ENCODE measurements around the gene HS6ST3. TPM values are rescaled to one million over a fixed set of nuclear protein-coding genes. Genes with fewer than 3 reads are reported as not detected.

HS6ST3 gene
- total RNA-seq, 1 donor from 2014 or later, result 1.3 TPM

DNA sequence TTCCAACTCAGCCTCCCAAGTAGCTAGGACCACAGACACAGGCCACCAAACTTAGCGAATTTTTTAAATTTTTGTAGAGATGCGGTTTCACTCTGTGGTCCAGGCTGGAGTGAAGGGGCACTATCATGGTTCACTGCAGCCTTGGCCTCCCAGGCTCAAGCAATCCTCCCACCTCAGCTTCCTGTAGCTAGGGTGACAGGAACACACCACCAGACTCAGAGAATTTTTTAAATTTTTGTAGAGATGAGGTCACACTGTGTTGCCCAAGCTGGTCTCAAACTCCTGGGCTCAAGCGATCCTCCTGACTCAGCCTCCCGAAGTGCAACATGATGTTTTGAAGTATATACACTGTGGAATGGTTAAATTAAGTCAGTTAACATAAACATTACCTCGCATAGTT, 640.8 kb downstream of the HS6ST3 start:
- H3K4me1 Mint-ChIP-seq (ENCODE audit: low read depth, unreplicated experiment), result no peaks in the 10 kb centered on the region
- H3K27me3 Mint-ChIP-seq (ENCODE audit: unreplicated experiment), result no peaks in the 10 kb centered on the region
- no peak overlapping the region for H3K4me3 Mint-ChIP-seq (ENCODE audit: unreplicated experiment)
- TF ChIP-seq, protein P1, sequence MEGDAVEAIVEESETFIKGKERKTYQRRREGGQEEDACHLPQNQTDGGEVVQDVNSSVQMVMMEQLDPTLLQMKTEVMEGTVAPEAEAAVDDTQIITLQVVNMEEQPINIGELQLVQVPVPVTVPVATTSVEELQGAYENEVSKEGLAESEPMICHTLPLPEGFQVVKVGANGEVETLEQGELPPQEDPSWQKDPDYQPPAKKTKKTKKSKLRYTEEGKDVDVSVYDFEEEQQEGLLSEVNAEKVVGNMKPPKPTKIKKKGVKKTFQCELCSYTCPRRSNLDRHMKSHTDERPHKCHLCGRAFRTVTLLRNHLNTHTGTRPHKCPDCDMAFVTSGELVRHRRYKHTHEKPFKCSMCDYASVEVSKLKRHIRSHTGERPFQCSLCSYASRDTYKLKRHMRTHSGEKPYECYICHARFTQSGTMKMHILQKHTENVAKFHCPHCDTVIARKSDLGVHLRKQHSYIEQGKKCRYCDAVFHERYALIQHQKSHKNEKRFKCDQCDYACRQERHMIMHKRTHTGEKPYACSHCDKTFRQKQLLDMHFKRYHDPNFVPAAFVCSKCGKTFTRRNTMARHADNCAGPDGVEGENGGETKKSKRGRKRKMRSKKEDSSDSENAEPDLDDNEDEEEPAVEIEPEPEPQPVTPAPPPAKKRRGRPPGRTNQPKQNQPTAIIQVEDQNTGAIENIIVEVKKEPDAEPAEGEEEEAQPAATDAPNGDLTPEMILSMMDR (IDR thresholded peaks at IDR 0.05; ENCODE audit: partially characterized antibody, unreplicated experiment), result no peak
- peaks cover 7% of the 10 kb centered on the region for H3K36me3 Mint-ChIP-seq (ENCODE audit: unreplicated experiment)
- H3K27ac Mint-ChIP-seq (ENCODE audit: unreplicated experiment), result no peak overlapping the region
- DNase-seq, result no peak
- peaks cover 3% of the 10 kb centered on the region for H3K9me3 Mint-ChIP-seq (ENCODE audit: unreplicated experiment)

DNA sequence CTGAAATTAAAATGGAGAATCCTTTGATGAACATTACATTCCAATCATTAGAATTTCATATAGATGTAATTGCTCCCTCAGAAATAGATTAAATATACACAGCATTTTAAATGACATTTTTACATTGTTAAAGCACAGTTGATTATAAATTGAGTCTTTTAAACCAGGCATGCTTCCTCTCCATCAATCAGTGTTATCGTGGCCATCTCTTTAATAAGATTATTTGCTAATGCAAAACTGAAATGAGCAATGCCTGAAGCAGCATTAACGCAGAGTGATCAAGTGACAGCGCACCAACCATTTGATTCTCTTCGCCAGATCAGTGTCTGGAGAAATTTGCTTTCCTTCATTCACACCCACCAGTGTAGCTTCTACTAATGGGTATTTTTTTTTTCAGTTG, 644.6 kb downstream of the HS6ST3 start:
- H3K27ac Mint-ChIP-seq (ENCODE audit: unreplicated experiment), result no peak overlapping the region
- TF ChIP-seq, protein P1 (IDR thresholded peaks at IDR 0.05; ENCODE audit: partially characterized antibody, unreplicated experiment), result no peak
- no peaks in the 10 kb centered on the region for H3K27me3 Mint-ChIP-seq (ENCODE audit: unreplicated experiment)
- no peak overlapping the region for H3K4me3 Mint-ChIP-seq (ENCODE audit: unreplicated experiment)
- H3K9me3 Mint-ChIP-seq (ENCODE audit: unreplicated experiment), result peaks cover 5% of the 10 kb centered on the region
- H3K4me1 Mint-ChIP-seq (ENCODE audit: low read depth, unreplicated experiment), result peaks cover 7% of the 10 kb centered on the region
- no peak for DNase-seq
- H3K36me3 Mint-ChIP-seq (ENCODE audit: unreplicated experiment), result no peaks in the 10 kb centered on the region

DNA sequence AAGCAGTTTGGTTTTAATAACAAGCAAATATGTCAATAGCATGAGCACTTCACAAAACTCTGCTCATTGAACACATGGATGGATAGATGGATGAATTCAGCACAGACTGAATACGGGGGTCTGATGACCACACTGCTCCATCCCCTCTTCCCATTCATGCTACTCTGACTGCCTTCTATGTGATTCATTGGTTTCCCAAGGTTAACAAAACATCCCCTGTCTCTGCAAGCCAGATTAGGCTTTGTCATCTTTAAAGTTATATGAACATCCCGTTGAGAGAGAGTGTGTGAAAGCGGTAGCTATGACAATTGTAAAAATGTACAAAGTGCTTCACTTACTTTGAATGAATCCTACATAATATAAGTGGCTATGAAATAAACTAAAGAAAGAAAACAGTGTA, 651.9 kb downstream of the HS6ST3 start:
- DNase-seq, result no peak
- Mint-ChIP-seq H3K27me3 (ENCODE audit: unreplicated experiment) (peaks cover under 1% of the 10 kb centered on the region), H3K36me3 (ENCODE audit: unreplicated experiment) (no peaks in the 10 kb centered on the region), H3K4me1 (ENCODE audit: low read depth, unreplicated experiment) (peaks cover 43% of the 10 kb centered on the region), H3K4me3 (ENCODE audit: unreplicated experiment) (no peak overlapping the region), H3K9me3 (ENCODE audit: unreplicated experiment) (peaks cover 7% of the 10 kb centered on the region), H3K27ac (ENCODE audit: unreplicated experiment) (no peak overlapping the region)
- TF ChIP-seq, protein P1 (IDR thresholded peaks at IDR 0.05; ENCODE audit: partially characterized antibody, unreplicated experiment), result no peak

DNA sequence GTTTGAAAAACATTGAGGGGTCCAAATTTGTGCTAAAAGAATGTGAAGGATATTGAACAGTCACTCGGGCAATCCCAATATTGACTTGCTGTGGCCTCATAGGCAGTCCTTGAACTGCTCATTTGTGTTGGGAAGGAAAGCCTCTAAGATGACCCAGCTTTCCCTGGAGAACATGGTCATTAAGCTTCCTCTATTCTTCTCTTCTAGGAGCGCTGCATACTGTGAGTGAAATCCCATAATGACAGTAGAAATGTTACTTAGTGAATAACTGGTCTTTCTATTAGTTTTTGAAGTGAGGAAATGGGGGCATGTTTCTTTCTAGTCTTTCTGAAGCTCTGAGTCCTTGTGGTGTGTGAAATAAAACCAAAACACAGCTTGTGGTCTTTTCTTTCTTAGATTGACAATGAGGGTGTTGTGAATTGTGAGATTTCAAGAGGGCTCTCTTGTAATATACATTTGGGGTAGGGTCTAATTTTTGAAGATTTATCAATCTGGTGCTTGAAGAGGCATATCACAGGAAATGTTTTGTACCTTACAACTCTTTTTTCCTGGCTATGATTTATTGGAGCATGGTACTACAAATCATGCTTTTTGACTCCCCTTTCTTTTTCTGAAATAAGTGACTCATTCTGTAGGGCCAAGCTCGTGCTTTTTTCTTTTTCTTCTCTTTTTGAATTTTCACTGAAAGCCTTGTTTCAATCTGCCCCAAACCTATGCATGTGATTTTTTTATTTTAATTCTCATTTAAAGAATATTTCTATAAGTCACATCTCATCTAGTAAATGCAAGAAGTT, 653.6 kb downstream of the HS6ST3 start:
- Mint-ChIP-seq H3K27ac (ENCODE audit: unreplicated experiment) (peak overlapping the region; percentile 72), H3K36me3 (ENCODE audit: unreplicated experiment) (no peaks in the 10 kb centered on the region), H3K27me3 (ENCODE audit: unreplicated experiment) (peaks cover 4% of the 10 kb centered on the region), H3K4me3 (ENCODE audit: unreplicated experiment) (peak overlapping the region; percentile 39), H3K9me3 (ENCODE audit: unreplicated experiment) (peaks cover 11% of the 10 kb centered on the region), H3K4me1 (ENCODE audit: low read depth, unreplicated experiment) (peaks cover 55% of the 10 kb centered on the region)
- TF ChIP-seq, protein P1 (IDR thresholded peaks at IDR 0.05; ENCODE audit: partially characterized antibody, unreplicated experiment), result no peak
- no peak for DNase-seq
